Measurements from ENCODE around the gene MGARP. TPM values are rescaled to one million over a fixed set of nuclear protein-coding genes. Genes with fewer than 3 reads are reported as not detected.
A peak's percentile ranks its signal among the peaks of the same experiment; 100 is the strongest.

MGARP gene
- total RNA-seq, 4 donors from 2014 or later = 0.71 to 2.1 (median 1.1) TPM

GRCh38 chr4:139227729-139228404 is 52.2 kb downstream of the MGARP start:
- Histone ChIP-seq H3K27me3 (no peaks in the 10 kb centered on the region), H3K4me1 (no peaks in the 10 kb centered on the region), H3K27ac (no peak overlapping the region), H3K9me3 (no peaks in the 10 kb centered on the region), H3K36me3 (no peaks in the 10 kb centered on the region), H3K4me3 (replicated peaks in 1 of 3) (no peak overlapping the region)
- intact Hi-C loops (cut with DNase I) = no loop called here
- 60 to 65% methylated on average over 2 of the region's 2 CpGs for WGBS, 2 donors
- no peak for DNase-seq
- TF ChIP-seq CTCF (IDR thresholded peaks at IDR 0.05) = peak in 1 of 6 experiments; percentile 12
- no peak for TF ChIP-seq POLR2A (IDR thresholded peaks at IDR 0.05)

DNA sequence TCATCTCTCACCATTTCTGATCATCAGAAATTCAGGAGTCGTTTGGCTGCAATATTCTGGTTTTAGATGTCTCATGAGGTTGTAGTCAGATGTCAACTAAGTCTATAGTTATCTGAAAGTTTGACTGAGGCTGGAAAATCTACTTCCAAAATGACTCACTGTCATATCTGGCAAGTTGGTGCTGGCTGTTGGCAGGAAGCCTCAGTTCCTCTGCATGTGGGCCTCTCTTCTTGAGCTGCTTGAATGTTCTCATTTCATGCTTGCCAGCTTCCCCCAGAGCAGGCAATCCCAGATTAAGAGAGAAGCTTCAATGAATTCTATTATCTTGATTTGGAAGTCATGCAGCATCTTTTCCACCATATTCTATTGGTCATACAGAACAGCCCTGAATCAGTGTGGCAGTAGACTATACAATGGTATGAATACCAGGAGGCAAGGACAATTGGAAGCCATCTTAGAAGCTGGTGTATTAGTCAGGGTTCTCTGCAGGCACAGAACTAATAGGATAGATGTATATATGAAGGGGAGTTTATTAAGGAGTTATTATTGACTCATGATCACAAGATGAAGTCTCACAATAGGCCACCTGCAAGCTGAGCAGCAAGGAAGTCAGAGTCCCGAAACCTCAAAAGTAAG is 56.2 kb downstream of the MGARP start:
- Histone ChIP-seq H3K27me3 (no peaks in the 10 kb centered on the region), H3K9me3 (no peaks in the 10 kb centered on the region), H3K4me1 (no peaks in the 10 kb centered on the region), H3K4me3 (replicated peaks in 1 of 3) (no peak overlapping the region), H3K36me3 (no peaks in the 10 kb centered on the region), H3K27ac (no peak overlapping the region)
- intact Hi-C loops (cut with DNase I) = no loop called here
- no peak for TF ChIP-seq CTCF (IDR thresholded peaks at IDR 0.05)
- 83 to 92% methylated on average over 2 of the region's 2 CpGs for WGBS, 2 donors
- DNase-seq = peak; percentile 10 to 13

- H3K27ac ChIP-seq = no peak overlapping the region
- no peaks in the 10 kb centered on the region for H3K36me3 ChIP-seq
- no peak for TF ChIP-seq CTCF (IDR thresholded peaks at IDR 0.05)
- TF ChIP-seq POLR2A (IDR thresholded peaks at IDR 0.05) = no peak
- no peaks in the 10 kb centered on the region for H3K4me1 ChIP-seq
- H3K9me3 ChIP-seq = no peaks in the 10 kb centered on the region
- no peak overlapping the region for H3K4me3 ChIP-seq (replicated peaks in 1 of 3)
- WGBS, 2 donors = 94 to 95% methylated on average over 5 of the region's 5 CpGs
- H3K27me3 ChIP-seq = no peaks in the 10 kb centered on the region
- intact Hi-C loops (cut with DNase I) = no loop called here
- no peak for DNase-seq
Measured at GRCh38 chr4:139222215-139222614, 57.8 kb downstream of the MGARP start.

DNA sequence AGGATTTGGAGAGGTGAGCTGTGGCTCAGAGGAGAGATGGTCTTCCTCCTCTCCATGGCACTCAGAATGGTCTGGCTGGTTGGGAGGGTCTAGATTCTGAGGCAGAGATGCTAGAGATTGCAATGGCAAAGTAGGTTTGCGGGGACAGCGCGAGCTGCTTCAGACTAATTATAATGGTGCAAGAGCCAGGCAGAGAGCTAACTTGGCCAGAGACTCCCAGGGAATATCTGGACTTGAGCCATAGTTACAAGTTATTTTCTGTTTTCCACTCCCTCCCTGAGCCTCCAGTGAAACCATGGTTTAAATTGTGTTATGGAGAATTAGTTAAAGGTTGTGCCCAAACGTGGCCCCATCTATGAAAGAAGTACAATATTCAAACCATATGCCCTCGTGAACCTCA is 58.3 kb downstream of the MGARP start:
- WGBS, 2 donors = 81 to 85% methylated on average over 5 of the region's 5 CpGs
- intact Hi-C loops (cut with DNase I) = no loop called here

More for the DNA sequence above, 58.3 kb downstream of the MGARP start:
- no peak for DNase-seq
- Histone ChIP-seq H3K4me3 (replicated peaks in 1 of 3) (no peak overlapping the region), H3K27me3 (no peaks in the 10 kb centered on the region), H3K9me3 (no peaks in the 10 kb centered on the region), H3K4me1 (no peaks in the 10 kb centered on the region), H3K27ac (no peak overlapping the region), H3K36me3 (no peaks in the 10 kb centered on the region)
- TF ChIP-seq CTCF (IDR thresholded peaks at IDR 0.05) (no peak), POLR2A (IDR thresholded peaks at IDR 0.05) (no peak)
